ENCODE data around the gene EXO5. TPM values are rescaled to one million over a fixed set of nuclear protein-coding genes. Genes with fewer than 3 reads are reported as not detected.

The EXO5 gene
- total and polyA plus RNA-seq, 2 of the 13 experiments (the other 11 are each of a cell fraction or from before 2014, with no cell fraction given), result 9.9 to 20.5 TPM

DNA sequence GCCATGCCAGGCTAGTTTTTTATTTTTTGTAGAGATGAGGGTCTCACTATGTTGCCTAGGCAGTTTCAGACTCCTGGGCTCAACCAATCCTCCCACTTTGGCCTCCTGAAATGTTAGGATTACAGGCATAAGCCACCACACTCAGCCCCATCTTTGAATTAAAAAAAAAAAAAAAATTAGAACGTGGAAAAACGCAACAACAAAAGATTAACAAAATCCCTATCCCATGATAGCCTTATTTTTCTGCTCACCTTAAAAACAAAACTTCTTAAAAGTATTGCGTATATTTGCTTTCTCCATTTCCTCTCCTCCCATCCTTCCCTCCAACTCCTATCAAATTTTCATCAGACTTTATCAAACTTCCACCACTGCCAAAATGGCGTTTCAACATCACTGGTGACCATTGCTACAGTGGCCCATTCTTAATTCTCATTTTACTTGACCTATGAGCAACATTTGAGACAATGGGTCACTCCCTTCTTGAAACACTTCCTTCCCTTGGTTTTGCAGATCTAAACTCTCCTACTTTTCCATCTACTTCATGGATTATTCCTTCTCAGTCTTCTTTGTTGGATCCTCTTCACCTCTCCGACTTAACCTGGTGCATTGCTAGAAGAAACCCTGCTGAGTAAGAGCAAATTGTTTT lies 22.3 kb downstream of the EXO5 start (continued):
- TF ChIP-seq, protein P1, sequence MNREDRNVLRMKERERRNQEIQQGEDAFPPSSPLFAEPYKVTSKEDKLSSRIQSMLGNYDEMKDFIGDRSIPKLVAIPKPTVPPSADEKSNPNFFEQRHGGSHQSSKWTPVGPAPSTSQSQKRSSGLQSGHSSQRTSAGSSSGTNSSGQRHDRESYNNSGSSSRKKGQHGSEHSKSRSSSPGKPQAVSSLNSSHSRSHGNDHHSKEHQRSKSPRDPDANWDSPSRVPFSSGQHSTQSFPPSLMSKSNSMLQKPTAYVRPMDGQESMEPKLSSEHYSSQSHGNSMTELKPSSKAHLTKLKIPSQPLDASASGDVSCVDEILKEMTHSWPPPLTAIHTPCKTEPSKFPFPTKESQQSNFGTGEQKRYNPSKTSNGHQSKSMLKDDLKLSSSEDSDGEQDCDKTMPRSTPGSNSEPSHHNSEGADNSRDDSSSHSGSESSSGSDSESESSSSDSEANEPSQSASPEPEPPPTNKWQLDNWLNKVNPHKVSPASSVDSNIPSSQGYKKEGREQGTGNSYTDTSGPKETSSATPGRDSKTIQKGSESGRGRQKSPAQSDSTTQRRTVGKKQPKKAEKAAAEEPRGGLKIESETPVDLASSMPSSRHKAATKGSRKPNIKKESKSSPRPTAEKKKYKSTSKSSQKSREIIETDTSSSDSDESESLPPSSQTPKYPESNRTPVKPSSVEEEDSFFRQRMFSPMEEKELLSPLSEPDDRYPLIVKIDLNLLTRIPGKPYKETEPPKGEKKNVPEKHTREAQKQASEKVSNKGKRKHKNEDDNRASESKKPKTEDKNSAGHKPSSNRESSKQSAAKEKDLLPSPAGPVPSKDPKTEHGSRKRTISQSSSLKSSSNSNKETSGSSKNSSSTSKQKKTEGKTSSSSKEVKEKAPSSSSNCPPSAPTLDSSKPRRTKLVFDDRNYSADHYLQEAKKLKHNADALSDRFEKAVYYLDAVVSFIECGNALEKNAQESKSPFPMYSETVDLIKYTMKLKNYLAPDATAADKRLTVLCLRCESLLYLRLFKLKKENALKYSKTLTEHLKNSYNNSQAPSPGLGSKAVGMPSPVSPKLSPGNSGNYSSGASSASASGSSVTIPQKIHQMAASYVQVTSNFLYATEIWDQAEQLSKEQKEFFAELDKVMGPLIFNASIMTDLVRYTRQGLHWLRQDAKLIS (CRISPR knock-in tag; IDR thresholded peaks at IDR 0.05), result no peak
- no peak for TF ChIP-seq TP53 (CRISPR knock-in tag; conservative IDR thresholded peaks at IDR 0.05)
- 0 out of 4 replicates have a peak, but pooled peaks of 1 of the 2 experiments have one; percentile 12 for TF ChIP-seq KLF16 (CRISPR knock-in tag; IDR thresholded peaks at IDR 0.05)
- TF ChIP-seq, protein P2, sequence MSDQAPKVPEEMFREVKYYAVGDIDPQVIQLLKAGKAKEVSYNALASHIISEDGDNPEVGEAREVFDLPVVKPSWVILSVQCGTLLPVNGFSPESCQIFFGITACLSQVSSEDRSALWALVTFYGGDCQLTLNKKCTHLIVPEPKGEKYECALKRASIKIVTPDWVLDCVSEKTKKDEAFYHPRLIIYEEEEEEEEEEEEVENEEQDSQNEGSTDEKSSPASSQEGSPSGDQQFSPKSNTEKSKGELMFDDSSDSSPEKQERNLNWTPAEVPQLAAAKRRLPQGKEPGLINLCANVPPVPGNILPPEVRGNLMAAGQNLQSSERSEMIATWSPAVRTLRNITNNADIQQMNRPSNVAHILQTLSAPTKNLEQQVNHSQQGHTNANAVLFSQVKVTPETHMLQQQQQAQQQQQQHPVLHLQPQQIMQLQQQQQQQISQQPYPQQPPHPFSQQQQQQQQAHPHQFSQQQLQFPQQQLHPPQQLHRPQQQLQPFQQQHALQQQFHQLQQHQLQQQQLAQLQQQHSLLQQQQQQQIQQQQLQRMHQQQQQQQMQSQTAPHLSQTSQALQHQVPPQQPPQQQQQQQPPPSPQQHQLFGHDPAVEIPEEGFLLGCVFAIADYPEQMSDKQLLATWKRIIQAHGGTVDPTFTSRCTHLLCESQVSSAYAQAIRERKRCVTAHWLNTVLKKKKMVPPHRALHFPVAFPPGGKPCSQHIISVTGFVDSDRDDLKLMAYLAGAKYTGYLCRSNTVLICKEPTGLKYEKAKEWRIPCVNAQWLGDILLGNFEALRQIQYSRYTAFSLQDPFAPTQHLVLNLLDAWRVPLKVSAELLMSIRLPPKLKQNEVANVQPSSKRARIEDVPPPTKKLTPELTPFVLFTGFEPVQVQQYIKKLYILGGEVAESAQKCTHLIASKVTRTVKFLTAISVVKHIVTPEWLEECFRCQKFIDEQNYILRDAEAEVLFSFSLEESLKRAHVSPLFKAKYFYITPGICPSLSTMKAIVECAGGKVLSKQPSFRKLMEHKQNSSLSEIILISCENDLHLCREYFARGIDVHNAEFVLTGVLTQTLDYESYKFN (CRISPR knock-in tag; conservative IDR thresholded peaks at IDR 0.05), result no peak
- TF ChIP-seq SYNCRIP (IDR thresholded peaks at IDR 0.05; ENCODE audit: insufficient read depth, low read depth, low read length), result no peak
- TF ChIP-seq ZNF556 (CRISPR knock-in tag; IDR thresholded peaks at IDR 0.05; ENCODE audit: borderline replicate concordance), result no peak
- no peak for TF ChIP-seq ZNF550 (CRISPR knock-in tag; IDR thresholded peaks at IDR 0.05; ENCODE audit: borderline replicate concordance)
- no peak for TF ChIP-seq TBP (CRISPR knock-in tag; IDR thresholded peaks at IDR 0.05)
- 0 out of 2 replicates have a peak, but pooled peaks have one; percentile 12 for TF ChIP-seq MIXL1 (CRISPR knock-in tag; IDR thresholded peaks at IDR 0.05)
- TF ChIP-seq HDAC2 (CRISPR knock-in tag; IDR thresholded peaks at IDR 0.05), result no peak
- TF ChIP-seq ZFY (CRISPR knock-in tag; IDR thresholded peaks at IDR 0.05), result no peak
- TF ChIP-seq, protein P3, sequence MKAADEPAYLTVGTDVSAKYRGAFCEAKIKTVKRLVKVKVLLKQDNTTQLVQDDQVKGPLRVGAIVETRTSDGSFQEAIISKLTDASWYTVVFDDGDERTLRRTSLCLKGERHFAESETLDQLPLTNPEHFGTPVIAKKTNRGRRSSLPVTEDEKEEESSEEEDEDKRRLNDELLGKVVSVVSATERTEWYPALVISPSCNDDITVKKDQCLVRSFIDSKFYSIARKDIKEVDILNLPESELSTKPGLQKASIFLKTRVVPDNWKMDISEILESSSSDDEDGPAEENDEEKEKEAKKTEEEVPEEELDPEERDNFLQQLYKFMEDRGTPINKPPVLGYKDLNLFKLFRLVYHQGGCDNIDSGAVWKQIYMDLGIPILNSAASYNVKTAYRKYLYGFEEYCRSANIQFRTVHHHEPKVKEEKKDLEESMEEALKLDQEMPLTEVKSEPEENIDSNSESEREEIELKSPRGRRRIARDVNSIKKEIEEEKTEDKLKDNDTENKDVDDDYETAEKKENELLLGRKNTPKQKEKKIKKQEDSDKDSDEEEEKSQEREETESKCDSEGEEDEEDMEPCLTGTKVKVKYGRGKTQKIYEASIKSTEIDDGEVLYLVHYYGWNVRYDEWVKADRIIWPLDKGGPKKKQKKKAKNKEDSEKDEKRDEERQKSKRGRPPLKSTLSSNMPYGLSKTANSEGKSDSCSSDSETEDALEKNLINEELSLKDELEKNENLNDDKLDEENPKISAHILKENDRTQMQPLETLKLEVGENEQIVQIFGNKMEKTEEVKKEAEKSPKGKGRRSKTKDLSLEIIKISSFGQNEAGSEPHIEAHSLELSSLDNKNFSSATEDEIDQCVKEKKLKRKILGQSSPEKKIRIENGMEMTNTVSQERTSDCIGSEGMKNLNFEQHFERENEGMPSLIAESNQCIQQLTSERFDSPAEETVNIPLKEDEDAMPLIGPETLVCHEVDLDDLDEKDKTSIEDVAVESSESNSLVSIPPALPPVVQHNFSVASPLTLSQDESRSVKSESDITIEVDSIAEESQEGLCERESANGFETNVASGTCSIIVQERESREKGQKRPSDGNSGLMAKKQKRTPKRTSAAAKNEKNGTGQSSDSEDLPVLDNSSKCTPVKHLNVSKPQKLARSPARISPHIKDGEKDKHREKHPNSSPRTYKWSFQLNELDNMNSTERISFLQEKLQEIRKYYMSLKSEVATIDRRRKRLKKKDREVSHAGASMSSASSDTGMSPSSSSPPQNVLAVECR (CRISPR knock-in tag; IDR thresholded peaks at IDR 0.05; ENCODE audit: borderline replicate concordance), result no peak
- peak; percentile 59; the same call in 1 of the 2 replicates for TF ChIP-seq EHMT2 (IDR thresholded peaks at IDR 0.05; ENCODE audit: borderline replicate concordance, low read depth, low read length)
- no peak for TF ChIP-seq HMG20A (CRISPR knock-in tag; IDR thresholded peaks at IDR 0.05; ENCODE audit: borderline replicate concordance)
- TF ChIP-seq ZNF530 (CRISPR knock-in tag; IDR thresholded peaks at IDR 0.05; ENCODE audit: low read depth), result no peak
- TF ChIP-seq PHF21A (CRISPR knock-in tag; IDR thresholded peaks at IDR 0.05), result 0 out of 2 replicates have a peak, but pooled peaks have one; percentile 18
- no peak for TF ChIP-seq PAX8 (CRISPR knock-in tag; IDR thresholded peaks at IDR 0.05; ENCODE audit: borderline replicate concordance)
- no peak for TF ChIP-seq ZFYVE20 (CRISPR knock-in tag; IDR thresholded peaks at IDR 0.05; ENCODE audit: borderline replicate concordance, low read depth)
